K562 (cell line): Measurements from ENCODE around the gene HIRIP3. TPM values are rescaled to one million over a fixed set of nuclear protein-coding genes. Genes with fewer than 3 reads are reported as not detected.

Experiments used
- BACH1 ChIP-seq: fragments of 200-800 bp; sonication (Bioruptor generic); IDR thresholded peaks from 2 replicates; pipeline ENCODE4 v1.6.1; 2016; ENCODE audit warnings: missing genetic modification characterization, missing compliant biosample characterization
- BDP1 ChIP-seq: IDR thresholded peaks from 3 replicates; pipeline ENCODE4 v1.6.1; 2011; ENCODE audit not compliant: insufficient read length, insufficient read depth
- CREBBP ChIP-seq: IDR thresholded peaks from one replicate; pipeline ENCODE4 v1.6.1; 2012; ENCODE audit warnings: low read depth, mild to moderate bottlenecking, control low read depth, inconsistent platforms, low read length
- CREM ChIP-seq: IDR thresholded peaks from 2 replicates; pipeline ENCODE4 v1.6.1; 2014; ENCODE audit warnings: antibody characterized with exemption, low read depth
- E2F6 ChIP-seq, 2 experiments: IDR thresholded peaks; 2 replicates each; pipeline ENCODE4 v1.6.1; 2011; ENCODE audit warnings: borderline replicate concordance in 1 of 2, control low read depth in 1 of 2, low read depth in 1 of 2, low read length in 1 of 2, mild to moderate bottlenecking in 1 of 2, mixed read lengths in 1 of 2, moderate library complexity in 1 of 2; ENCODE audit not compliant: insufficient read depth in 1 of 2, insufficient read length in 1 of 2, poor library complexity in 1 of 2, severe bottlenecking in 1 of 2; ENCODE audit errors: extremely low read depth in 1 of 2
- MAFG ChIP-seq: fragments of 450-650 bp; conservative IDR thresholded peaks from 2 replicates; pipeline ENCODE4 v1.6.1; 2016; ENCODE audit warnings: missing genetic modification characterization, missing compliant biosample characterization
- RBBP5 ChIP-seq: fragments of 200-600 bp; sonication (generic); IDR thresholded peaks from 2 replicates; pipeline ENCODE4 v1.6.1; 2012; ENCODE audit warnings: borderline replicate concordance, mild to moderate bottlenecking, low read length, control low read depth, inconsistent platforms; ENCODE audit not compliant: insufficient read depth, poor library complexity, severe bottlenecking
- RBM34 ChIP-seq: fragments of 200-400 bp; formaldehyde crosslinking; IDR thresholded peaks from 2 replicates; pipeline ENCODE4 v1.6.1; 2018; ENCODE audit warnings: low read length, borderline replicate concordance; ENCODE audit not compliant: insufficient read depth
- RCOR1 ChIP-seq, 2 experiments: IDR thresholded peaks; 2 replicates each; pipeline ENCODE4 v1.6.1; 2012; ENCODE audit warnings: low read depth in 2 of 2, low read length in 2 of 2, borderline replicate concordance in 1 of 2, improper control_type of control experiment in 1 of 2
- THAP12 ChIP-seq: fragments of 250-450 bp; sonication (Bioruptor Pico); IDR thresholded peaks from 2 replicates; pipeline ENCODE4 v1.9.0; 2021; ENCODE audit warnings: mild to moderate bottlenecking, inconsistent platforms
- USF1 ChIP-seq: sonication (generic); formaldehyde crosslinking; IDR thresholded peaks from 2 replicates; pipeline ENCODE4 v1.9.0; 2022; ENCODE audit warnings: mild to moderate bottlenecking, missing genetic modification reagents
- ZNF134 ChIP-seq: fragments of 250-450 bp; sonication (Bioruptor Pico); conservative IDR thresholded peaks from 2 replicates; pipeline ENCODE4 v1.4.0; 2020
- ZNF395 ChIP-seq: fragments of 200-800 bp; sonication (Bioruptor generic); IDR thresholded peaks from 2 replicates; pipeline ENCODE4 v1.6.1; 2017; ENCODE audit warnings: missing genetic modification characterization, missing compliant biosample characterization
- polyA plus RNA-seq, 8 experiments: library from polyadenylated mRNA; depleted of rRNA in 4 of 8; stranded (reverse) in 5 of 8; unstranded in 3 of 8; fragments of >200 nt; fragmentation: Nextera tagmentation in 2 of 8; fragmentation: Illumina TruSeq in 1 of 8; extraction: Ambion mirVana in 2 of 8; extraction: Trizol in 1 of 8; gene quantifications; 2 replicates each; pipeline versions ENCODE4 v1.2.1 to v1.2.3, GENCODE V29; 2011 to 2014; ENCODE audit warnings: inconsistent platforms in 1 of 8, missing spikeins in 1 of 8
- total RNA-seq, 7 experiments: library from RNA; depleted of rRNA in 6 of 7; stranded (reverse); fragments of >200 nt in 6 of 7; fragmentation: Illumina TruSeq in 2 of 7; extraction: Trizol in 2 of 7; gene quantifications; 2 replicates each; pipeline versions ENCODE4 v1.2.1 to v1.2.3, GENCODE V29; 2011 to 2021; ENCODE audit warnings: low replicate concordance in 1 of 7
- TF ChIP-seq, protein P1 (sequence below): sonication (generic); formaldehyde crosslinking; IDR thresholded peaks from 2 replicates; pipeline ENCODE4 v1.8.0; 2022; ENCODE audit warnings: mild to moderate bottlenecking, missing genetic modification reagents
- TF ChIP-seq, protein P2 (sequence below): fragments of 450-650 bp; IDR thresholded peaks from 2 replicates; pipeline ENCODE4 v1.6.1; 2016; ENCODE audit warnings: borderline replicate concordance

HIRIP3 gene
- total and polyA plus RNA-seq, 9 of the 15 experiments (the other 6 are each of a cell fraction or from before 2014, with no cell fraction given): 3.3 to 38.2 (median 18.2) TPM

DNA sequence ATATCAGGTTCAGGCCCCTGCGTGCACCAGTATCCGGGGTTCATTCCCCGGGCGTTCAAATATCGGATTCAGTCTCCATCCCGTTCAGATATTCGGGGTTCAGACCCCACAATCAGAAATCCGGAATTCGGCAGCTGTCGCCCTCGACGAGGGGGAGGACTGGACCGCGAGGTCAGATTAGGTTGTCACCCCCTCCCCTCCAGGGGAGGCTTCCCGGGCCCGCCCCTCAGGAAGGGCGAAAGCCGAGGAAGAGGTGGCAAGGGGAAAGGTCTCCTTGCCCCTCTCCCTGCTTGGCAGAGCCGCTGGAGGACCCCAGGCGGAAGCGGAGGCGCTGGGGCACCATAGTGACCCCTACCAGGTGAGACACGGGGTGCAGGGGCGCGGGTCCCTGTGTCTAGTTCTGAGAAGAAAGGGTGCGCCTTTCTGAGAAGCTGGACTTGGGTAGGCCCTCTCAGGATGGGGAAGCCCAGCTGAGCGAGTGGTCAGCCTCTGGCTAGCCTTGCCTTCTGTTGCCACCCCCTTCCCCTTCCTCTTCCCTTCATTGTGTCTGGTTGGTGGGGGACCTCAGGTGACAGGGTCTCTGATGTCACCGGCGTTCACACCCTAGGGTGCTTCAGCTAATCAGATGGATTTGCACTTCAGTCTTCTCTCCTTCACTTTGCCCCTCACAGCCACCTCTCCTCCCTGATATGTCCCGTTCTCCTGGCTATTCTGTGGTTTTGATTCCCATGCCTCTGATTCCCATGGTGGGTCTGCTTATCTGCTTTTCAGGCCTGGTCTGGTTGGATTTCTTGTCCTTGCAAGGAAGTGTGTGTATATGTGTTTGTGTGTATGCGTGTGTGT lies 20.9 kb downstream of the HIRIP3 start (continued):
- TF ChIP-seq E2F6 (IDR thresholded peaks at IDR 0.05; ENCODE audit: borderline replicate concordance in 1 of 2, extremely low read depth in 1 of 2, insufficient read depth in 1 of 2, insufficient read length in 1 of 2, low read depth in 1 of 2, low read length in 1 of 2, poor library complexity in 1 of 2, severe bottlenecking in 1 of 2) (peak in 1 of 2 experiments; percentile 12), BDP1 (no peak), RBBP5 (peak; percentile 23), RBM34 (no peak), THAP12 (no peak), ZNF395 (CRISPR knock-in tag) (0 out of 2 replicates have a peak, but pooled peaks have one; percentile 6), RCOR1 (IDR thresholded peaks at IDR 0.05; ENCODE audit: borderline replicate concordance in 1 of 2, low read depth in 2 of 2, low read length in 2 of 2) (no peak), MAFG (tag) (no peak), ZNF134 (CRISPR knock-in tag) (no peak), CREBBP (no peak), CREM (no peak), BACH1 (tag) (no peak), USF1 (CRISPR knock-in tag) (peak; percentile 48; the same call in 1 of the 2 replicates)
- TF ChIP-seq, protein P1, sequence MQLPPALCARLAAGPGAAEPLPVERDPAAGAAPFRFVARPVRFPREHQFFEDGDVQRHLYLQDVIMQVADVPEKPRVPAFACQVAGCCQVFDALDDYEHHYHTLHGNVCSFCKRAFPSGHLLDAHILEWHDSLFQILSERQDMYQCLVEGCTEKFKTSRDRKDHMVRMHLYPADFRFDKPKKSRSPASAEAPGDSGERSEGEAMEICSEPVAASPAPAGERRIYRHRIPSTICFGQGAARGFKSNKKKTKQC (CRISPR knock-in tag): no peak
- TF ChIP-seq, protein P2, sequence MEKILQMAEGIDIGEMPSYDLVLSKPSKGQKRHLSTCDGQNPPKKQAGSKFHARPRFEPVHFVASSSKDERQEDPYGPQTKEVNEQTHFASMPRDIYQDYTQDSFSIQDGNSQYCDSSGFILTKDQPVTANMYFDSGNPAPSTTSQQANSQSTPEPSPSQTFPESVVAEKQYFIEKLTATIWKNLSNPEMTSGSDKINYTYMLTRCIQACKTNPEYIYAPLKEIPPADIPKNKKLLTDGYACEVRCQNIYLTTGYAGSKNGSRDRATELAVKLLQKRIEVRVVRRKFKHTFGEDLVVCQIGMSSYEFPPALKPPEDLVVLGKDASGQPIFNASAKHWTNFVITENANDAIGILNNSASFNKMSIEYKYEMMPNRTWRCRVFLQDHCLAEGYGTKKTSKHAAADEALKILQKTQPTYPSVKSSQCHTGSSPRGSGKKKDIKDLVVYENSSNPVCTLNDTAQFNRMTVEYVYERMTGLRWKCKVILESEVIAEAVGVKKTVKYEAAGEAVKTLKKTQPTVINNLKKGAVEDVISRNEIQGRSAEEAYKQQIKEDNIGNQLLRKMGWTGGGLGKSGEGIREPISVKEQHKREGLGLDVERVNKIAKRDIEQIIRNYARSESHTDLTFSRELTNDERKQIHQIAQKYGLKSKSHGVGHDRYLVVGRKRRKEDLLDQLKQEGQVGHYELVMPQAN: peak; percentile 23; the same call in 1 of the 2 replicates
